K562 (cell line): ENCODE data around the gene HEPACAM2. TPM values are rescaled to one million over a fixed set of nuclear protein-coding genes. Genes with fewer than 3 reads are reported as not detected.

Experiments
- ATAC-seq: fragments of 200-7000 bp; cut with Tn5 transposase; 3 replicates; pipeline ENCODE4 v1.9.1; 2020; ENCODE audit warnings: moderate library complexity
- BruUV-seq: library from RNA; stranded (reverse); fragments of 400-500 nt; replicated peaks from 2 replicates; lab custom pipeline; 2021; lab: Mats Ljungman, UMichigan
- CTCF ChIA-PET: fragments of 300-600 bp; formaldehyde crosslinking; extraction: SDS; loops from one replicate; lab custom pipeline; 2021; ENCODE audit warnings: low intra/inter-chr PET ratio; lab: Yijun Ruan, JAX
- POLR2A ChIA-PET: fragments of 300-600, 350-650 bp; sonication (Branson Sonifier 250); formaldehyde crosslinking; extraction: SDS; loops from one replicate; lab custom pipeline; 2021; ENCODE audit warnings: antibody characterized with exemption, inconsistent platforms; lab: Yijun Ruan, JAX
- DNase-seq, 4 experiments: peaks; one replicate each; pipeline versions ENCODE4 v3.0.0 to v3.0.0-alpha.2; 2011 to 2018; ENCODE audit warnings: low spot score in 3 of 4, mixed read lengths in 3 of 4; ENCODE audit errors: extremely low read depth in 1 of 4
- FAIRE-seq: peaks from 2 replicates; lab custom pipeline; 2011; peaks lifted over from hg19 to GRCh38; lab: Jason Lieb, UNC
- H2AFZ ChIP-seq: 2 replicates; pipeline ENCODE4 v1.6.0; 2011; ENCODE audit warnings: low read depth, low read length, control low read depth, inconsistent platforms
- H3K27ac ChIP-seq: fragments of 200-600 bp; 3 replicates; pipeline ENCODE4 v1.8.0; 2011; ENCODE audit warnings: low read depth, mild to moderate bottlenecking, control low read depth, inconsistent platforms, low read length, moderate library complexity, mixed read lengths; ENCODE audit errors: extremely low read depth
- H3K27me3 ChIP-seq, 2 experiments: fragments of 300-600 bp in 1 of 2; 2 replicates in 1 of 2; 3 replicates in 1 of 2; pipeline versions ENCODE4 v1.6.0 to v1.8.0; 2011; ENCODE audit warnings: inconsistent platforms in 2 of 2, low read length in 2 of 2, mild to moderate bottlenecking in 1 of 2, mixed read lengths in 1 of 2, moderate library complexity in 1 of 2; ENCODE audit not compliant: control insufficient read depth in 2 of 2, insufficient read depth in 2 of 2
- H3K36me3 ChIP-seq: fragments of 300-600 bp; 3 replicates; pipeline ENCODE4 v1.8.0; 2011; ENCODE audit warnings: mild to moderate bottlenecking, low read length, inconsistent platforms; ENCODE audit not compliant: control insufficient read depth, insufficient read depth
- H3K4me1 ChIP-seq, 2 experiments: fragments of 200-600 bp in 1 of 2; replicated peaks in 1 of 2; 2 replicates in 1 of 2; 3 replicates in 1 of 2; pipeline versions ENCODE4 v1.5.1 to v1.8.0; 2011; ENCODE audit warnings: inconsistent platforms in 2 of 2, low read length in 2 of 2, mild to moderate bottlenecking in 1 of 2, mixed read lengths in 1 of 2, moderate library complexity in 1 of 2; ENCODE audit not compliant: control insufficient read depth in 2 of 2, insufficient read depth in 2 of 2
- H3K4me2 ChIP-seq: 2 replicates; pipeline ENCODE4 v1.6.1; 2011; ENCODE audit warnings: low read length, control low read depth, inconsistent platforms, mixed read lengths; ENCODE audit not compliant: insufficient read depth
- H3K4me3 ChIP-seq: fragments of 200-600 bp; sonication (generic), shearing (Covaris generic); 2 replicates; pipeline ENCODE4 v1.5.1; 2016; ENCODE audit warnings: control low read depth, inconsistent platforms
- H3K79me2 ChIP-seq: fragments of 200-600 bp; 3 replicates; pipeline ENCODE4 v1.8.0; 2011; ENCODE audit warnings: low read length, inconsistent platforms; ENCODE audit not compliant: control insufficient read depth, insufficient read depth
- H3K9ac ChIP-seq, 2 experiments: 2 replicates each; pipeline versions ENCODE4 v1.6.0 to v1.6.1; 2011; ENCODE audit warnings: low read depth in 2 of 2, low read length in 2 of 2, control low read depth in 1 of 2, inconsistent platforms in 1 of 2, mild to moderate bottlenecking in 1 of 2, mixed read lengths in 1 of 2; ENCODE audit not compliant: insufficient read depth in 1 of 2
- H3K9me1 ChIP-seq: one replicate; pipeline ENCODE4 v1.6.0; 2011; ENCODE audit warnings: inconsistent platforms, mild to moderate bottlenecking, low read length, moderate library complexity; ENCODE audit not compliant: control insufficient read depth, insufficient read depth
- H3K9me3 ChIP-seq: replicated peaks from 2 replicates; pipeline ENCODE4 v1.5.1; 2011; ENCODE audit warnings: low read depth, low read length, inconsistent platforms; ENCODE audit not compliant: control insufficient read depth, insufficient read depth
- H4K20me1 ChIP-seq: replicated peaks from 2 replicates; pipeline ENCODE4 v1.6.1; 2011; ENCODE audit warnings: low read length, inconsistent platforms, mixed read lengths; ENCODE audit not compliant: control insufficient read depth, insufficient read depth
- ARID1B ChIP-seq: fragments of 450-650 bp; IDR thresholded peaks from 2 replicates; pipeline ENCODE4 v1.6.1; 2016; ENCODE audit warnings: antibody characterized with exemption, mild to moderate bottlenecking, inconsistent platforms
- CBFA2T3 ChIP-seq: fragments of 450-650 bp; IDR thresholded peaks from 2 replicates; pipeline ENCODE4 v1.6.1; 2017
- CGGBP1 ChIP-seq: fragments of 250-450 bp; sonication (Bioruptor Pico); IDR thresholded peaks from 2 replicates; pipeline ENCODE4 v1.9.0; 2021; ENCODE audit warnings: mild to moderate bottlenecking
- CLOCK ChIP-seq: fragments of 250-450 bp; sonication (Bioruptor Pico); IDR thresholded peaks from 2 replicates; pipeline ENCODE4 v1.4.0; 2020; ENCODE audit warnings: mild to moderate bottlenecking, moderate library complexity, borderline replicate concordance
- CTBP1 ChIP-seq: fragments of 450-650 bp; IDR thresholded peaks from 2 replicates; pipeline ENCODE4 v1.6.1; 2016; ENCODE audit warnings: borderline replicate concordance
- IRF2 ChIP-seq: sonication (generic); formaldehyde crosslinking; IDR thresholded peaks from 2 replicates; pipeline ENCODE4 v1.8.1; 2022; ENCODE audit warnings: mild to moderate bottlenecking, missing genetic modification reagents
- MCM5 ChIP-seq: fragments of 450-650 bp; IDR thresholded peaks from 2 replicates; pipeline ENCODE4 v1.6.1; 2016; ENCODE audit warnings: low read depth
- MEIS2 ChIP-seq: fragments of 450-650 bp; IDR thresholded peaks from 2 replicates; pipeline ENCODE4 v1.6.1; 2014; ENCODE audit warnings: mild to moderate bottlenecking; ENCODE audit not compliant: partially characterized antibody
- MTA3 ChIP-seq: fragments of 450-650 bp; formaldehyde crosslinking; IDR thresholded peaks from 2 replicates; pipeline ENCODE4 v1.6.1; 2017; ENCODE audit warnings: mild to moderate bottlenecking, borderline replicate concordance
- RBM17 ChIP-seq: fragments of 200-400 bp; formaldehyde crosslinking; IDR thresholded peaks from 2 replicates; pipeline ENCODE4 v1.6.1; 2017; ENCODE audit warnings: low read depth, mild to moderate bottlenecking, low read length, borderline replicate concordance
- RFX7 ChIP-seq: fragments of 250-450 bp; sonication (Bioruptor Pico); IDR thresholded peaks from 2 replicates; pipeline ENCODE4 v1.5.1; 2021; ENCODE audit warnings: mild to moderate bottlenecking
- TCF3 ChIP-seq: sonication (generic); formaldehyde crosslinking; IDR thresholded peaks from 2 replicates; pipeline ENCODE4 v1.4.0; 2020; ENCODE audit warnings: mild to moderate bottlenecking, missing genetic modification reagents
- U2AF2 ChIP-seq: fragments of 200-400 bp; formaldehyde crosslinking; optimal IDR thresholded peaks from 2 replicates; pipeline ENCODE3; 2017; ENCODE audit warnings: low read depth, mild to moderate bottlenecking, low read length
- ZNF316 ChIP-seq: fragments of 450-650 bp; IDR thresholded peaks from 2 replicates; pipeline ENCODE4 v1.6.1; 2016
- WGBS: fragments of 100-300 bp; shearing (Covaris generic); methylation state at CpG from one replicate; pipeline ENCODE4 v1.1.6; 2016; ENCODE audit warnings: low coverage, mixed read lengths; ENCODE audit not compliant: insufficient coverage; ENCODE audit errors: missing lambda C conversion rate; 5-methylcytosine and 5-hydroxymethylcytosine counted together
- in situ Hi-C: fragments of 300-500 bp; cut with MboI; formaldehyde crosslinking; loops from 4 replicates; pipeline ENCODE4 v1.15.0; 2018; ENCODE audit warnings: inconsistent platforms, mixed read lengths
- intact Hi-C: fragments of 100-400 bp; cut with micrococcal nuclease; formaldehyde crosslinking; loops from 2 replicates; pipeline ENCODE4 v1.14.2; 2022
- polyA plus RNA-seq, 8 experiments: library from polyadenylated mRNA; depleted of rRNA in 4 of 8; stranded (reverse) in 5 of 8; unstranded in 3 of 8; fragments of >200 nt; fragmentation: Nextera tagmentation in 2 of 8; fragmentation: Illumina TruSeq in 1 of 8; extraction: Ambion mirVana in 2 of 8; extraction: Trizol in 1 of 8; gene quantifications; 2 replicates each; pipeline versions ENCODE4 v1.2.1 to v1.2.3, GENCODE V29; 2011 to 2014; ENCODE audit warnings: inconsistent platforms in 1 of 8, missing spikeins in 1 of 8
- total RNA-seq, 7 experiments: library from RNA; depleted of rRNA in 6 of 7; stranded (reverse); fragments of >200 nt in 6 of 7; fragmentation: Illumina TruSeq in 2 of 7; extraction: Trizol in 2 of 7; gene quantifications; 2 replicates each; pipeline versions ENCODE4 v1.2.1 to v1.2.3, GENCODE V29; 2011 to 2021; ENCODE audit warnings: low replicate concordance in 1 of 7
- TF ChIP-seq, protein P1 (sequence below): fragments of 450-650 bp; IDR thresholded peaks from 2 replicates; pipeline ENCODE4 v1.6.1; 2016; ENCODE audit warnings: borderline replicate concordance
- TF ChIP-seq, protein P2 (sequence below): sonication (generic); formaldehyde crosslinking; IDR thresholded peaks from 2 replicates; pipeline ENCODE4 v1.8.0; 2022; ENCODE audit warnings: mild to moderate bottlenecking, missing genetic modification reagents
- TF ChIP-seq, protein P3 (sequence below): fragments of 250-450 bp; sonication (Bioruptor Pico); IDR thresholded peaks from 2 replicates; pipeline ENCODE4 v1.4.0; 2020; ENCODE audit warnings: borderline replicate concordance

The HEPACAM2 gene
- total and polyA plus RNA-seq, 9 of the 15 experiments (the other 6 are each of a cell fraction or from before 2014, with no cell fraction given) = 2.0 to 6.5 (median 3.9) TPM

DNA sequence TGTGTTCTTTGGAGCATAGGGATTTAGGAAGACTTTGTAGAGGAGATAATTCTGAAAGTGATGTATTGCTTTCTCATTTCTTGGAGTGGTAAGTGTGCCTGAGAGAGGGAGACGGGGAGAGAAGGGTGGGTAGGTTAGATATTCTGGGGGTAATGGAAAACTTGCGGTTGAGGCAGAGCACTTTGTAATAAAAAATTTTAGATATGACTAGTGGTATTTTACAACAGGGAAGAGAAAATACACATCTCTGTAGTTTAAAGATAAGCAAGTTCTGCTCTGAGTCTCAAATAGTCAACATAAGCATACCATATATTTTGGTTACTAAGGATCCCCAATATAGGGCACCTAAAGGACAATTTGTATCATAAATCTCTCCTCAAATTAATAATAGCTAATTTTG is 12.5 kb upstream of the HEPACAM2 start:
- Histone ChIP-seq H2AFZ (no peak overlapping the region), H3K4me2 (peak overlapping the region; percentile 33; the same call in 1 of the 2 replicates), H3K79me2 (peaks cover 11% of the 10 kb centered on the region; the same call in 1 of the 3 replicates), H3K9me3 (no peaks in the 10 kb centered on the region), H3K4me3 (no peak overlapping the region), H3K27ac (peak overlapping the region; percentile 25; the same call in 1 of the 3 replicates), H3K27me3 (no peaks in the 10 kb centered on the region), H3K4me1 (peaks cover 0 to 4% of the 10 kb centered on the region in 2 experiments; a peak in 2 of 5 replicates), H3K9ac (no peak overlapping the region), H3K36me3 (no peaks in the 10 kb centered on the region), H3K9me1 (no peaks in the 10 kb centered on the region), H4K20me1 (no peaks in the 10 kb centered on the region)
- BruUV-seq = no TSS peak
- CTCF ChIA-PET = no interaction called here
- 15% methylated on average over 2 of the region's 2 CpGs for WGBS
- ATAC-seq (peak; percentile 45), FAIRE-seq (no peak), DNase-seq (peak in 1 of 4 experiments; percentile 35)
- POLR2A ChIA-PET = no interaction called here
- intact Hi-C loops = no loop called here
- in situ Hi-C loops = loop anchor here (5.0 kb wide), 1 partner anchor 309 kb away; no protein-coding TSS in a partner anchor
- TF ChIP-seq RBM17 (no peak), CTBP1 (no peak), CBFA2T3 (peak; percentile 25; the same call in 1 of the 2 replicates), RFX7 (CRISPR knock-in tag) (no peak), MTA3 (no peak), TCF3 (CRISPR knock-in tag) (peak; percentile 75), ARID1B (peak; percentile 54), ZNF316 (no peak), CLOCK (CRISPR knock-in tag) (no peak), CGGBP1 (CRISPR knock-in tag) (no peak), U2AF2 (no peak), IRF2 (CRISPR knock-in tag) (no peak), MCM5 (no peak), MEIS2 (peak; percentile 46)
- TF ChIP-seq, protein P1, sequence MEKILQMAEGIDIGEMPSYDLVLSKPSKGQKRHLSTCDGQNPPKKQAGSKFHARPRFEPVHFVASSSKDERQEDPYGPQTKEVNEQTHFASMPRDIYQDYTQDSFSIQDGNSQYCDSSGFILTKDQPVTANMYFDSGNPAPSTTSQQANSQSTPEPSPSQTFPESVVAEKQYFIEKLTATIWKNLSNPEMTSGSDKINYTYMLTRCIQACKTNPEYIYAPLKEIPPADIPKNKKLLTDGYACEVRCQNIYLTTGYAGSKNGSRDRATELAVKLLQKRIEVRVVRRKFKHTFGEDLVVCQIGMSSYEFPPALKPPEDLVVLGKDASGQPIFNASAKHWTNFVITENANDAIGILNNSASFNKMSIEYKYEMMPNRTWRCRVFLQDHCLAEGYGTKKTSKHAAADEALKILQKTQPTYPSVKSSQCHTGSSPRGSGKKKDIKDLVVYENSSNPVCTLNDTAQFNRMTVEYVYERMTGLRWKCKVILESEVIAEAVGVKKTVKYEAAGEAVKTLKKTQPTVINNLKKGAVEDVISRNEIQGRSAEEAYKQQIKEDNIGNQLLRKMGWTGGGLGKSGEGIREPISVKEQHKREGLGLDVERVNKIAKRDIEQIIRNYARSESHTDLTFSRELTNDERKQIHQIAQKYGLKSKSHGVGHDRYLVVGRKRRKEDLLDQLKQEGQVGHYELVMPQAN = peak; percentile 17; the same call in 1 of the 2 replicates
- TF ChIP-seq, protein P2, sequence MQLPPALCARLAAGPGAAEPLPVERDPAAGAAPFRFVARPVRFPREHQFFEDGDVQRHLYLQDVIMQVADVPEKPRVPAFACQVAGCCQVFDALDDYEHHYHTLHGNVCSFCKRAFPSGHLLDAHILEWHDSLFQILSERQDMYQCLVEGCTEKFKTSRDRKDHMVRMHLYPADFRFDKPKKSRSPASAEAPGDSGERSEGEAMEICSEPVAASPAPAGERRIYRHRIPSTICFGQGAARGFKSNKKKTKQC (CRISPR knock-in tag) = no peak
- TF ChIP-seq, protein P3, sequence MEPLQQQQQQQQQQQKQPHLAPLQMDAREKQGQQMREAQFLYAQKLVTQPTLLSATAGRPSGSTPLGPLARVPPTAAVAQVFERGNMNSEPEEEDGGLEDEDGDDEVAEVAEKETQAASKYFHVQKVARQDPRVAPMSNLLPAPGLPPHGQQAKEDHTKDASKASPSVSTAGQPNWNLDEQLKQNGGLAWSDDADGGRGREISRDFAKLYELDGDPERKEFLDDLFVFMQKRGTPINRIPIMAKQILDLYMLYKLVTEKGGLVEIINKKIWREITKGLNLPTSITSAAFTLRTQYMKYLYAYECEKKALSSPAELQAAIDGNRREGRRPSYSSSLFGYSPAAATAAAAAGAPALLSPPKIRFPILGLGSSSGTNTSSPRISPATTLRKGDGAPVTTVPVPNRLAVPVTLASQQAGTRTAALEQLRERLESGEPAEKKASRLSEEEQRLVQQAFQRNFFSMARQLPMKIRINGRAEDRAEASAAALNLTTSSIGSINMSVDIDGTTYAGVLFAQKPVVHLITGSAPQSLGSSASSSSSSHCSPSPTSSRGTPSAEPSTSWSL (CRISPR knock-in tag) = no peak
